ENCODE results near the gene MTF2.
A peak's percentile ranks its signal among the peaks of the same experiment; 100 is the strongest.
"Not testable (repeated sequence)": the region's sequence is repeated elsewhere in the genome, so short reads cannot be mapped to it uniquely, and the experiment has no call there.

Gene MTF2

DNA sequence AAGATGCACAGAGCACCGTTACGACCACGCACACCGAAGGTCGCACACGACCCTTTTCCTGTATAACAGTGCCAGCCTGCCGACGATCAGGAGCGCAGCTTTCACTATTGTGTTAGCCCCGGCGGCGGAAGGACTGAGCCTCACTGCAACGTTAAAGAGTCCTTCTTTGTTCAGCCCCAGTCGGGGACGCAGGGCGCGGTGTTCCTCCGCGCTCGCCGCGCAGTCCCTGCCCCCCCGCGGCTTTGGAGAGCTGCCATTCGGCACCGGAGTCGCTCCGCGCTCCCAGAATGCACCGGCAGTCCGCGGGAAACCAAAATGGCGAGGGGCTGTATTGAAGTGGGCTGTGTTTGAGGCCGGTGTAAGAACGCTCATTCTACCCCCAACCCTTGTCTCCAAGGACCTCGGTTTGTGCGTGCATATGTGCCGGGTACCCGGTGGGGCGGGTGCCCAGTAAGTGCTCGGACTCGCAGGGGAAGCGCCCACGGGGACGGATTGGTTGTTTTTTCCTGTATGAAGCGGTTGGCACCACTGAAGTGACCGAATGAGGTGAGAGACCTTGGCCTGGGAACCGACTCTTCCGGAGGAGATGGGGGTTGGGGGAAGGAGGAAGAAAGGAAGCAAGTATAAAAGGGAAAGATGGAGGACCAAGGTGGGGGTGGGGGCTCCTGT is at the start of gene MTF2:
Gene MTF2, plus strand, starts transcription at position 298 of the 669 bp plus-strand sequence. Its CDS starts 244 bp downstream, at position 542.
- no peaks in the 10 kb centered on the region for H3K4me1 ChIP-seq (ENCODE audit: insufficient read depth, insufficient read length)
- peak; percentile 98 for DNase-seq (ENCODE audit: low read depth, low spot score)
- peak within 1 kb of the TSS; percentile 99 for H3K4me3 ChIP-seq (ENCODE audit: insufficient read length, low read depth)
- peak within 1 kb of the TSS; percentile 100 for H3K9ac ChIP-seq (ENCODE audit: insufficient read length, low read depth)
- peaks cover 27% of the 10 kb centered on the region for H3K9me3 ChIP-seq (ENCODE audit: insufficient read depth, low read length)
- H3K27me3 ChIP-seq (ENCODE audit: insufficient read depth, insufficient read length), result no peaks in the 10 kb centered on the region
- TF ChIP-seq ZNF274 (IDR thresholded peaks at IDR 0.05; ENCODE audit: low read depth, low read length) (no peak), SUZ12 (IDR thresholded peaks at IDR 0.05; ENCODE audit: extremely low read depth, insufficient read depth, insufficient read length) (no peak), YY1 (IDR thresholded peaks at IDR 0.05; ENCODE audit: insufficient read depth, insufficient read length) (peak; percentile 91)
- H3K36me3 ChIP-seq (ENCODE audit: insufficient read depth, insufficient read length, low read length), result peaks cover 25% of the 10 kb centered on the region

GRCh38 chr1:93029317-93029716 is 49.8 kb upstream of the MTF2 start:
- TF ChIP-seq SUZ12 (IDR thresholded peaks at IDR 0.05; ENCODE audit: extremely low read depth, insufficient read depth, insufficient read length), result no peak
- TF ChIP-seq YY1 (IDR thresholded peaks at IDR 0.05; ENCODE audit: insufficient read depth, insufficient read length), result no peak
- TF ChIP-seq ZNF274 (IDR thresholded peaks at IDR 0.05; ENCODE audit: low read depth, low read length), result no peak
- Histone ChIP-seq H3K4me1 (ENCODE audit: insufficient read depth, insufficient read length) (no peaks in the 10 kb centered on the region), H3K9ac (ENCODE audit: insufficient read length, low read depth) (no peak overlapping the region), H3K36me3 (ENCODE audit: insufficient read depth, insufficient read length, low read length) (no peaks in the 10 kb centered on the region), H3K4me3 (ENCODE audit: insufficient read length, low read depth) (no peak overlapping the region), H3K9me3 (ENCODE audit: insufficient read depth, low read length) (no peaks in the 10 kb centered on the region), H3K27me3 (ENCODE audit: insufficient read depth, insufficient read length) (no peaks in the 10 kb centered on the region)
- no peak for DNase-seq (ENCODE audit: low read depth, low spot score)

GRCh38 chr1:93030191-93030590 is 48.9 kb upstream of the MTF2 start:
- H3K9ac ChIP-seq (ENCODE audit: insufficient read length, low read depth); H3K9me3 ChIP-seq (ENCODE audit: insufficient read depth, low read length); H3K4me1 ChIP-seq (ENCODE audit: insufficient read depth, insufficient read length); DNase-seq (ENCODE audit: low read depth, low spot score); H3K36me3 ChIP-seq (ENCODE audit: insufficient read depth, insufficient read length, low read length); H3K4me3 ChIP-seq (ENCODE audit: insufficient read length, low read depth); H3K27me3 ChIP-seq (ENCODE audit: insufficient read depth, insufficient read length): not testable (repeated sequence)

DNA sequence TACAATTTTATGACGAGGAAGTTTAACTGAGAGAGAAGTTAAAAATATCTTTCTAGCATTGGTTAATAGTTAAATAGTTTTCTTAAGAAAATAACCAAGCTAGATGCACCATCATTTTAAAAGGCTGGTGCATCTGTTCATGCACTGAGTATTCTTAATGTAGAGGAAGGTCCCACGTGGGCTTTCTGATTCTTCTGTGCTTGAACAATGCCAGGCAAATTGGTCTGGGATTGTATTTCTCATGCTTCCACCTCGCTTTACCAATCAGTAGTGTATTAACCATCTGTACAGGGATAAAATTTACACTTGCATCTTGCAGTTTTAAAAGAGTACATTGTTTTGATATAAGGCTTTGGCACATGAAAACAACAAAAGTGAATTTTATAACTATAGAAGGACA is 47.4 kb upstream of the MTF2 start:
- Histone ChIP-seq H3K9ac (ENCODE audit: insufficient read length, low read depth) (no peak overlapping the region), H3K4me1 (ENCODE audit: insufficient read depth, insufficient read length) (no peaks in the 10 kb centered on the region), H3K27me3 (ENCODE audit: insufficient read depth, insufficient read length) (no peaks in the 10 kb centered on the region), H3K4me3 (ENCODE audit: insufficient read length, low read depth) (no peak overlapping the region), H3K36me3 (ENCODE audit: insufficient read depth, insufficient read length, low read length) (no peaks in the 10 kb centered on the region), H3K9me3 (ENCODE audit: insufficient read depth, low read length) (no peaks in the 10 kb centered on the region)
- TF ChIP-seq ZNF274 (IDR thresholded peaks at IDR 0.05; ENCODE audit: low read depth, low read length) (no peak), YY1 (IDR thresholded peaks at IDR 0.05; ENCODE audit: insufficient read depth, insufficient read length) (no peak), SUZ12 (IDR thresholded peaks at IDR 0.05; ENCODE audit: extremely low read depth, insufficient read depth, insufficient read length) (no peak)
- DNase-seq (ENCODE audit: low read depth, low spot score), result no peak

DNA sequence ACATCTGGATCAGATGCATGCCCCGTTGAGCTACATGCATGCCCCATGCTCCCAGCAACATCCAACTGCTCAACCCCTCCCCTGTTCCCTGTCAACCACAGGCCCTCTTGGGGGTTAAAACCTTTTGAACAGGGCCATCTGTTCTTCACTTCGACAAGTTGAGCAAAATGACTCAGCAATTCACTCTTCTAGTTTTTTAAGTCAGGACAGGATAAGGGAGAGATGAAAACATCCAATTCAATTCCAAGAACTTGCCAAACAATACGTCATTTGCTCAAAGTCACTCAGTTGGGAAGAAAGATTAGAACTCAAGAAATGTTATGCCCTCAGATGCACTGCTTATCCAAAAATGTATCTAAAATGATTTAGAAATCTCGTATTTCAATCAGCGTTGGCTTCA is 46.1 kb upstream of the MTF2 start:
- H3K27me3 ChIP-seq (ENCODE audit: insufficient read depth, insufficient read length), result no peaks in the 10 kb centered on the region
- H3K36me3 ChIP-seq (ENCODE audit: insufficient read depth, insufficient read length, low read length), result no peaks in the 10 kb centered on the region
- no peak for DNase-seq (ENCODE audit: low read depth, low spot score)
- TF ChIP-seq ZNF274 (IDR thresholded peaks at IDR 0.05; ENCODE audit: low read depth, low read length) (no peak), SUZ12 (IDR thresholded peaks at IDR 0.05; ENCODE audit: extremely low read depth, insufficient read depth, insufficient read length) (no peak), YY1 (IDR thresholded peaks at IDR 0.05; ENCODE audit: insufficient read depth, insufficient read length) (no peak)
- H3K4me3 ChIP-seq (ENCODE audit: insufficient read length, low read depth), result no peak overlapping the region
- no peaks in the 10 kb centered on the region for H3K9me3 ChIP-seq (ENCODE audit: insufficient read depth, low read length)
- H3K4me1 ChIP-seq (ENCODE audit: insufficient read depth, insufficient read length), result no peaks in the 10 kb centered on the region
- H3K9ac ChIP-seq (ENCODE audit: insufficient read length, low read depth), result no peak overlapping the region

DNA sequence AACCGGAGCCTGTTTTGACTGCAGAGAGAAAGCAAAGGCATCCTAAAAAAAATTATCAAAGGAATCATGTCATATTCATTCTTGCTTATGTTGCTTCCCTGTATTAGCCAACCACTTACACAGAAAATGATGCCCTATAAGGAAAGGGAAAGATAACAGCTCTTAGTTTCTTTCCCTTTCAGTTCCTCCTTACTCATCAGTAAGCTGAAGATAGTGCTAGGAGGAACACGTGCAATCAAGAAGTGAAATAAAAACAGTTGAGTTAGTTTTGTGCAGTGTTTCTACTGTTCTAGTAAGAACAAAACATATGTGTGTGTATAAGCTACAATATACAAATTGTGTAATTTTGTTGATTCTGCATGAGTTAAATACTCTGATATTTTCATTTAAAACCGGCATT is 45.3 kb upstream of the MTF2 start:
- H3K36me3 ChIP-seq (ENCODE audit: insufficient read depth, insufficient read length, low read length), result no peaks in the 10 kb centered on the region
- no peaks in the 10 kb centered on the region for H3K4me1 ChIP-seq (ENCODE audit: insufficient read depth, insufficient read length)
- H3K9ac ChIP-seq (ENCODE audit: insufficient read length, low read depth), result no peak overlapping the region
- no peaks in the 10 kb centered on the region for H3K27me3 ChIP-seq (ENCODE audit: insufficient read depth, insufficient read length)
- TF ChIP-seq ZNF274 (IDR thresholded peaks at IDR 0.05; ENCODE audit: low read depth, low read length) (no peak), SUZ12 (IDR thresholded peaks at IDR 0.05; ENCODE audit: extremely low read depth, insufficient read depth, insufficient read length) (no peak), YY1 (IDR thresholded peaks at IDR 0.05; ENCODE audit: insufficient read depth, insufficient read length) (no peak)
- no peak overlapping the region for H3K4me3 ChIP-seq (ENCODE audit: insufficient read length, low read depth)
- H3K9me3 ChIP-seq (ENCODE audit: insufficient read depth, low read length), result no peaks in the 10 kb centered on the region
- DNase-seq (ENCODE audit: low read depth, low spot score), result no peak

GRCh38 chr1:93034397-93034796 is 44.7 kb upstream of the MTF2 start:
- no peaks in the 10 kb centered on the region for H3K4me1 ChIP-seq (ENCODE audit: insufficient read depth, insufficient read length)
- DNase-seq (ENCODE audit: low read depth, low spot score), result no peak
- no peak overlapping the region for H3K4me3 ChIP-seq (ENCODE audit: insufficient read length, low read depth)
- no peaks in the 10 kb centered on the region for H3K9me3 ChIP-seq (ENCODE audit: insufficient read depth, low read length)
- TF ChIP-seq SUZ12 (IDR thresholded peaks at IDR 0.05; ENCODE audit: extremely low read depth, insufficient read depth, insufficient read length), result no peak
- H3K9ac ChIP-seq (ENCODE audit: insufficient read length, low read depth), result no peak overlapping the region
- H3K36me3 ChIP-seq (ENCODE audit: insufficient read depth, insufficient read length, low read length), result no peaks in the 10 kb centered on the region
- H3K27me3 ChIP-seq (ENCODE audit: insufficient read depth, insufficient read length), result no peaks in the 10 kb centered on the region

DNA sequence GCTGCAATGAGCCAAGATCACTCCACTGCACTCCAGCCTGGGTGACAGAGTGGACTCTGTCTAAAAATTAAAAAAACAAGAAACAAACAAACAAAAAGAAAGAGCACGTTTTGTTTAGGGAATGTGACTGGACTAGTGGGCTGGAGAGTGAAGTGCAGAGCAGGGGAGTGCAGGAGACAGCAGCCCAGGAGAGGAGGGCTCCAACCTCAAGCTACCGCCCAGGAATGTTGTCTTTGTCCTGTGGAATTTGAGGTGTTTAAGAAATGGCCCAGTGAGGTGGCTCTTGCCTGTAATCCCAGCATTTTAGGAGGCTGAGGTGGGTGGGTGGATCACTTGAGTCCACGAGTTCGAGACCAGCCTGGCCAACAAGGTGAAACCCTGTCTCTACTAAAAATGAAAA is 42.4 kb upstream of the MTF2 start:
- H3K36me3 ChIP-seq (ENCODE audit: insufficient read depth, insufficient read length, low read length), result no peaks in the 10 kb centered on the region
- no peak overlapping the region for H3K4me3 ChIP-seq (ENCODE audit: insufficient read length, low read depth)
- no peak for TF ChIP-seq ZNF274 (IDR thresholded peaks at IDR 0.05; ENCODE audit: low read depth, low read length)
- TF ChIP-seq SUZ12 (IDR thresholded peaks at IDR 0.05; ENCODE audit: extremely low read depth, insufficient read depth, insufficient read length), result no peak
- TF ChIP-seq YY1 (IDR thresholded peaks at IDR 0.05; ENCODE audit: insufficient read depth, insufficient read length), result no peak
- no peaks in the 10 kb centered on the region for H3K4me1 ChIP-seq (ENCODE audit: insufficient read depth, insufficient read length)
- no peaks in the 10 kb centered on the region for H3K27me3 ChIP-seq (ENCODE audit: insufficient read depth, insufficient read length)
- H3K9ac ChIP-seq (ENCODE audit: insufficient read length, low read depth), result no peak overlapping the region
- peak; percentile 51 for DNase-seq (ENCODE audit: low read depth, low spot score)
- no peaks in the 10 kb centered on the region for H3K9me3 ChIP-seq (ENCODE audit: insufficient read depth, low read length)

Measured in NT2/D1 (cell line).